ENCODE data around the gene MOV10L1.

Gene MOV10L1

GRCh38 chr22:50092342-50092741, 2.5 kb downstream of the MOV10L1 start:
- H3K36me3 ChIP-seq (ENCODE audit: insufficient read depth, low read length), result no peaks in the 10 kb centered on the region
- peaks cover 50% of the 10 kb centered on the region for H3K27me3 ChIP-seq (ENCODE audit: control insufficient read depth, insufficient read depth, low read length)
- no peaks in the 10 kb centered on the region for H3K9me3 ChIP-seq (replicated peaks; ENCODE audit: low read length)
- H3K4me1 ChIP-seq (ENCODE audit: control insufficient read depth, insufficient read depth, low read length), result no peaks in the 10 kb centered on the region
- H3K4me3 ChIP-seq (ENCODE audit: low read length), result no peak overlapping the region
- H3K9ac ChIP-seq (ENCODE audit: low read depth, low read length), result no peak overlapping the region
- H3K4me2 ChIP-seq (ENCODE audit: low read length), result no peak overlapping the region

- no peaks in the 10 kb centered on the region for H3K4me1 ChIP-seq (ENCODE audit: control insufficient read depth, insufficient read depth, low read length)
- H3K36me3 ChIP-seq (ENCODE audit: insufficient read depth, low read length), result no peaks in the 10 kb centered on the region
- H3K27me3 ChIP-seq (ENCODE audit: control insufficient read depth, insufficient read depth, low read length), result peaks cover 57% of the 10 kb centered on the region
- no peak overlapping the region for H3K4me3 ChIP-seq (ENCODE audit: low read length)
- no peak overlapping the region for H3K4me2 ChIP-seq (ENCODE audit: low read length)
- H3K9ac ChIP-seq (ENCODE audit: low read depth, low read length), result no peak overlapping the region
- H3K9me3 ChIP-seq (replicated peaks; ENCODE audit: low read length), result no peaks in the 10 kb centered on the region
Observed at GRCh38 chr22:50098052-50098451, 8.2 kb downstream of the MOV10L1 start.

- no peak overlapping the region for H3K9ac ChIP-seq (ENCODE audit: low read depth, low read length)
- H3K4me3 ChIP-seq (ENCODE audit: low read length), result no peak overlapping the region
- no peaks in the 10 kb centered on the region for H3K4me1 ChIP-seq (ENCODE audit: control insufficient read depth, insufficient read depth, low read length)
- H3K9me3 ChIP-seq (replicated peaks; ENCODE audit: low read length), result no peaks in the 10 kb centered on the region
- peaks cover 32% of the 10 kb centered on the region for H3K27me3 ChIP-seq (ENCODE audit: control insufficient read depth, insufficient read depth, low read length)
- H3K4me2 ChIP-seq (ENCODE audit: low read length), result no peak overlapping the region
- H3K36me3 ChIP-seq (ENCODE audit: insufficient read depth, low read length), result no peaks in the 10 kb centered on the region
Observed at GRCh38 chr22:50101870-50102565, 12.2 kb downstream of the MOV10L1 start.

GRCh38 chr22:50102946-50103345, 13.1 kb downstream of the MOV10L1 start:
- H3K27me3 ChIP-seq (ENCODE audit: control insufficient read depth, insufficient read depth, low read length), result peaks cover 26% of the 10 kb centered on the region
- H3K9ac ChIP-seq (ENCODE audit: low read depth, low read length), result no peak overlapping the region
- H3K4me3 ChIP-seq (ENCODE audit: low read length), result no peak overlapping the region
- no peaks in the 10 kb centered on the region for H3K4me1 ChIP-seq (ENCODE audit: control insufficient read depth, insufficient read depth, low read length)
- H3K36me3 ChIP-seq (ENCODE audit: insufficient read depth, low read length), result no peaks in the 10 kb centered on the region
- no peak overlapping the region for H3K4me2 ChIP-seq (ENCODE audit: low read length)
- no peaks in the 10 kb centered on the region for H3K9me3 ChIP-seq (replicated peaks; ENCODE audit: low read length)

- H3K27me3 ChIP-seq (ENCODE audit: control insufficient read depth, insufficient read depth, low read length), result peaks cover 27% of the 10 kb centered on the region
- H3K36me3 ChIP-seq (ENCODE audit: insufficient read depth, low read length), result no peaks in the 10 kb centered on the region
- H3K9ac ChIP-seq (ENCODE audit: low read depth, low read length), result no peak overlapping the region
- H3K4me2 ChIP-seq (ENCODE audit: low read length), result no peak overlapping the region
- H3K9me3 ChIP-seq (replicated peaks; ENCODE audit: low read length), result no peaks in the 10 kb centered on the region
- H3K4me3 ChIP-seq (ENCODE audit: low read length), result no peak overlapping the region
- no peaks in the 10 kb centered on the region for H3K4me1 ChIP-seq (ENCODE audit: control insufficient read depth, insufficient read depth, low read length)
Observed at GRCh38 chr22:50104141-50104544, 14.3 kb downstream of the MOV10L1 start.

- H3K4me3 ChIP-seq (ENCODE audit: low read length), result no peak overlapping the region
- H3K4me2 ChIP-seq (ENCODE audit: low read length), result no peak overlapping the region
- H3K36me3 ChIP-seq (ENCODE audit: insufficient read depth, low read length), result no peaks in the 10 kb centered on the region
- H3K9me3 ChIP-seq (replicated peaks; ENCODE audit: low read length), result no peaks in the 10 kb centered on the region
- no peaks in the 10 kb centered on the region for H3K4me1 ChIP-seq (ENCODE audit: control insufficient read depth, insufficient read depth, low read length)
- peaks cover 23% of the 10 kb centered on the region for H3K27me3 ChIP-seq (ENCODE audit: control insufficient read depth, insufficient read depth, low read length)
- H3K9ac ChIP-seq (ENCODE audit: low read depth, low read length), result no peak overlapping the region
Observed at GRCh38 chr22:50105208-50106100, 15.6 kb downstream of the MOV10L1 start.

DNA sequence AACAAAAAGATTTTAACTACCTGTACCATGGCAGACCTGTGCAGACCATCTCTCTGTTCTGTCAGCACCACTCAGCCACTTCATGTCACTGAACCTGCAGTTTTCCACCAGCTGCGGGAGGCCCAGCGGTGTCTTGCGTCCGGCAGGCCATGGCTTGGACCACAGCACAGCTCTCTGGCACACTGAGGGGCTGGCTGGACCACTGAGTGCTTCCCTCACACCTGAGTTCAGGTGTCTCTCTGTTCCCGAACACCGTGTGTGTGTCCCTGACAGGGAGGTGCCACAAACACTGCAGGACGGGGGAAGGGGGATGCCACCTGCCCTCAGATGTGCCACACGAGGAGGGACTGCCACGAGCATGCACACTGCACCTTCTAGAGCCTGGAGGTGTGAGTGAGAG, 17.7 kb downstream of the MOV10L1 start:
- Histone ChIP-seq H3K36me3 (ENCODE audit: insufficient read depth, low read length) (no peaks in the 10 kb centered on the region), H3K4me1 (ENCODE audit: control insufficient read depth, insufficient read depth, low read length) (peaks cover 8% of the 10 kb centered on the region), H3K9ac (ENCODE audit: low read depth, low read length) (no peak overlapping the region), H3K27me3 (ENCODE audit: control insufficient read depth, insufficient read depth, low read length) (peaks cover 10% of the 10 kb centered on the region), H3K4me2 (ENCODE audit: low read length) (no peak overlapping the region), H3K9me3 (replicated peaks; ENCODE audit: low read length) (no peaks in the 10 kb centered on the region), H3K4me3 (ENCODE audit: low read length) (no peak overlapping the region)

- Histone ChIP-seq H3K4me3 (ENCODE audit: low read length) (no peak overlapping the region), H3K4me2 (ENCODE audit: low read length) (no peak overlapping the region), H3K9ac (ENCODE audit: low read depth, low read length) (no peak overlapping the region), H3K4me1 (ENCODE audit: control insufficient read depth, insufficient read depth, low read length) (peaks cover 20% of the 10 kb centered on the region), H3K27me3 (ENCODE audit: control insufficient read depth, insufficient read depth, low read length) (peaks cover 17% of the 10 kb centered on the region), H3K9me3 (replicated peaks; ENCODE audit: low read length) (no peaks in the 10 kb centered on the region), H3K36me3 (ENCODE audit: insufficient read depth, low read length) (no peaks in the 10 kb centered on the region)
Observed at GRCh38 chr22:50111056-50111455, 21.2 kb downstream of the MOV10L1 start.

DNA sequence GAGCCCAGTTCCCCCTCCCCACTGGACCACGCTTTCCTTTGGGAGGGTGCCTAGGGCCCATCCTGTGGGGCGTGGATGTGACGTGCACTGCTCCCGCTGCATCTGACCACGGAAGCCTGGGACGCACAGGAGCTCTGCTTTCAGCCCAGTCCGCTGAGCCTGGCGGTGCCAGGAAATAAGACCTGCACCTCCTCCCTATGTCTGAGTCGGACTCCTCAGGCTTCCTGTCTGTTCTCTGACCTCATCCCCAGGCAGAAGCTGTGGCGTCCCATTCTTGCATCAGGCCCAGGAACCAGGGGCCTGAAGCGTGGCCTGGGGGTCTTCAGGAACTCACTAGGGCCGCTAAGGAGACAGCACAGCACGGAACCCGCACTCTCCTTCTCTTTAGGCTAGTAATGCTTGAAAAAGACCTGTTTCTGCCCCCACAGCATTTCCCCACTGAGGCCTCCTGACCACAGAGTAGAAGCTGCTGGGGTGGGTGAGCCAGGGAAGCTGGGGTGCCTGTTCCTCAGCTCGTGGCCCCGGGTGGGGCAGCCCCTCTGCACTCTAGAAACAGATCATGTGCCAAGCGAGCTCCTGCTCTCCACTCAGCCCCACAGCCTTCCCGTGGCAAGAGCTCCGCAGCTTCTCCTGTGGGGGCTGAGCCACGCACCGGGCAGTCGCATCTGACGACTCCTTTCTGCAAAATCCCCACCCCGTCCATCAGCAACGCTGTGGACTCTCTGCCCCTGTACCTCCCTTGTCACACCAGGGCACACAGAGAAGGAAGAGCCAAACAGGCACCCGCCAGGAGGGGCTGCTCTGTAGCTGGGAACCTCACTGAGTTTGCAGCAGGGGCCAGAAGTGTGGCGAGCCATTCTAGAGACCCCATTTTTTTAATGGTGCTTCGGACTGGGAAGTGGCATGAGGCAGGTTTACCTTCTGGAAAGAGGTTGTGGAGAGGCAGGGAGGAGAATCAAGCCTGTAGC, 22.6 kb downstream of the MOV10L1 start:
- Histone ChIP-seq H3K9me3 (replicated peaks; ENCODE audit: low read length) (no peaks in the 10 kb centered on the region), H3K4me1 (ENCODE audit: control insufficient read depth, insufficient read depth, low read length) (peaks cover 20% of the 10 kb centered on the region), H3K4me3 (ENCODE audit: low read length) (no peak overlapping the region), H3K4me2 (ENCODE audit: low read length) (peak overlapping the region; percentile 41), H3K27me3 (ENCODE audit: control insufficient read depth, insufficient read depth, low read length) (peaks cover 20% of the 10 kb centered on the region), H3K36me3 (ENCODE audit: insufficient read depth, low read length) (no peaks in the 10 kb centered on the region), H3K9ac (ENCODE audit: low read depth, low read length) (no peak overlapping the region)

GRCh38 chr22:50114221-50115021, 24.6 kb downstream of the MOV10L1 start:
- H3K27me3 ChIP-seq (ENCODE audit: control insufficient read depth, insufficient read depth, low read length), result peaks cover 32% of the 10 kb centered on the region
- H3K9ac ChIP-seq (ENCODE audit: low read depth, low read length), result peak overlapping the region; percentile 18
- H3K4me3 ChIP-seq (ENCODE audit: low read length), result no peak overlapping the region
- no peaks in the 10 kb centered on the region for H3K36me3 ChIP-seq (ENCODE audit: insufficient read depth, low read length)
- H3K4me2 ChIP-seq (ENCODE audit: low read length), result peak overlapping the region; percentile 68
- H3K4me1 ChIP-seq (ENCODE audit: control insufficient read depth, insufficient read depth, low read length), result peaks cover 20% of the 10 kb centered on the region
- H3K9me3 ChIP-seq (replicated peaks; ENCODE audit: low read length), result no peaks in the 10 kb centered on the region

All from skeletal muscle satellite cell (primary cell).